DMS114 treated with DMSO at 0.1 percent for 48 hours (cell line): ENCODE data around the gene TBX20.
"Not testable (repeated sequence)": the region's sequence is repeated elsewhere in the genome, so short reads cannot be mapped to it uniquely, and the experiment has no call there.

Experiments
- DNase-seq: peaks from one replicate; lab custom pipeline; 2025; ENCODE audit not compliant: unreplicated experiment; lab: John Stamatoyannopoulos, UW

Gene TBX20

DNA sequence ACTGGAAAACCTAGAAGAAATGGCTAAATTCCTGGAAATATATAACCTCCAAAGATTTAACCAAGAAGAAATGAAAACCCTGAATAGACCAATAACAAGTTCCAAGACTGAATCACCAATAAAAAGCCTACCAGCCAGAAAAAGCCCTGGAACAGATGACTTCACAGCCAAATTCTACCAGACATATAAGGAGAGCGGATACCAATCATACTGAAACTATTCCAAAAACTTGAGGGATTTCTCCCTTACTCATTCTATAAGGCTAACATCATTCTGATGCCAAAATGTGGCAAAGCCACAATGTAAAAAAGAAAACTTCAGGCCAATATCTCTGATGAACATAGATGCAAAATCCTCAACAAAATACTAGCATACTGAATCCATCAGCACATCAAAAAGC, 86.7 kb downstream of the TBX20 start:
- DNase-seq: not testable (repeated sequence)

DNA sequence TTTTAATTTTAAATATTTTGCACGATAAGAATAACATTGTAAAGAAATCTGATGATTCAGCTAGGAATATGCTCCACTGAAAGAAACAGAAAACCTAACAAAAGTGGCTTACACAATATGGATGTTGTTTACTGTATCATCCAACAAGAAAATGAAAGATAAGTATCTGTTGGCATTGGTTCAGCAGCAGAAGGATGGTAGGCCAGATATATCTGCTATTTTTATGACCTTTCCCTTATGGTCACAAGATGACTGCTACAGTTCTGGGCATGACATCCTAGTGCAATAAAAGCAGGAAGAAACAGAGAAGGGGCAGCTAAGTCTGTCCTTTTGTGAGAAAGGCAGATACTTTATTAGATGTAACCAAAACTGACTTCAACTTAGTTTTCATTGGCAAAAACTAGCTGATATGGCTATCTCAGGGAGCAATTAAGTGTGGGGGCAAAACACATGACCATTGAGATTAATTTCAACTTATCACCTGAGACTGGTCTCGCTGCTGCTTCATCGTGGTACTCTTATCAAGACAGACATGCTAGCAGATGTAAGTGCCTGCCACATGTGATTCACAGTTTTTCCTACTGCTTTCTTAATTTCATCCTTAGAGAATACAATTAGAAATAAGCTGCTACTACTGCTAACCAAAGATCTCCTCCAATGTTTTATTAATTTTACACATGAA, 92.7 kb downstream of the TBX20 start:
- not testable (repeated sequence) for DNase-seq
